ENCODE measurements around the gene MAGI3. TPM values are rescaled to one million over a fixed set of nuclear protein-coding genes. Genes with fewer than 3 reads are reported as not detected.

The MAGI3 gene
- total and polyA plus RNA-seq, 4 donors, result 3.0 to 28.8 (median 7.5) TPM

DNA sequence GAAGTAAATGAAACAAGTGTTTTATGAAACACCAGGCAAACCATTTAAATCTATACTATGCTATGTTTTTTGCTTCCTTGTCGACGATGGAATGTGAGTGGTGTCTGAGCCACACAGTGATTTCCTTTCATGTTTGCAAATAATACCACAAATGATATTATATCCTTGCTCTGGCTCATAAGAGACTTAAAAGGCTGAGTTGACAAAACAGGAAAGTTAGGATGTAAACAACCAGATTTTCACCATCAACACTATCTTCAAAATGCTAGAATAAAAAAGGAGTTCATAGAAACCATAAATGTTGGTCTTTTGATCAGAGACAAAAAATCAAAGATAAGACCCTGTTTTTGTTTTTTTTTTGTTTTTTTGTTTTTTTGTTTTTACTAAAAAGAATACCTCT lies 17.8 kb upstream of the MAGI3 start:
- Histone ChIP-seq H3K36me3 (ENCODE audit: control insufficient read depth in 4 of 4, insufficient read depth in 3 of 4, low read depth in 1 of 4, low read length in 3 of 4) (no peaks in the 10 kb centered on the region), H3K4me3 (ENCODE audit: low read depth in 1 of 3, low read length in 3 of 3) (no peak overlapping the region), H3K9ac (ENCODE audit: low read depth in 1 of 2, low read length in 2 of 2) (no peak overlapping the region), H3K27me3 (ENCODE audit: control insufficient read depth in 4 of 4, insufficient read depth in 4 of 4, low read length in 3 of 4) (no peaks in the 10 kb centered on the region), H3K9me3 (ENCODE audit: control insufficient read depth in 4 of 4, low read length in 3 of 4) (no peaks in the 10 kb centered on the region), H3K27ac (ENCODE audit: low read depth in 1 of 2, low read length in 2 of 2) (no peak overlapping the region), H3K4me1 (ENCODE audit: control insufficient read depth in 4 of 4, insufficient read depth in 4 of 4, low read length in 3 of 4) (no peaks in the 10 kb centered on the region)
- TF ChIP-seq HNF4G (IDR thresholded peaks at IDR 0.05) (no peak), EGR1 (IDR thresholded peaks at IDR 0.05; ENCODE audit: low read depth in 2 of 2) (no peak), NR2F2 (IDR thresholded peaks at IDR 0.05) (no peak), JUND (IDR thresholded peaks at IDR 0.05) (no peak), HNF4A (conservative IDR thresholded peaks at IDR 0.05) (no peak), SP1 (IDR thresholded peaks at IDR 0.05) (no peak), RAD21 (IDR thresholded peaks at IDR 0.05) (no peak), FOXA1 (IDR thresholded peaks at IDR 0.05) (no peak), FOXA2 (IDR thresholded peaks at IDR 0.05) (no peak), RXRA (IDR thresholded peaks at IDR 0.05) (no peak), YY1 (IDR thresholded peaks at IDR 0.05) (no peak), GABPA (IDR thresholded peaks at IDR 0.05 in 1 of 2, conservative IDR thresholded peaks at IDR 0.05 in 1 of 2) (no peak)
- TF ChIP-seq, protein P1, sequence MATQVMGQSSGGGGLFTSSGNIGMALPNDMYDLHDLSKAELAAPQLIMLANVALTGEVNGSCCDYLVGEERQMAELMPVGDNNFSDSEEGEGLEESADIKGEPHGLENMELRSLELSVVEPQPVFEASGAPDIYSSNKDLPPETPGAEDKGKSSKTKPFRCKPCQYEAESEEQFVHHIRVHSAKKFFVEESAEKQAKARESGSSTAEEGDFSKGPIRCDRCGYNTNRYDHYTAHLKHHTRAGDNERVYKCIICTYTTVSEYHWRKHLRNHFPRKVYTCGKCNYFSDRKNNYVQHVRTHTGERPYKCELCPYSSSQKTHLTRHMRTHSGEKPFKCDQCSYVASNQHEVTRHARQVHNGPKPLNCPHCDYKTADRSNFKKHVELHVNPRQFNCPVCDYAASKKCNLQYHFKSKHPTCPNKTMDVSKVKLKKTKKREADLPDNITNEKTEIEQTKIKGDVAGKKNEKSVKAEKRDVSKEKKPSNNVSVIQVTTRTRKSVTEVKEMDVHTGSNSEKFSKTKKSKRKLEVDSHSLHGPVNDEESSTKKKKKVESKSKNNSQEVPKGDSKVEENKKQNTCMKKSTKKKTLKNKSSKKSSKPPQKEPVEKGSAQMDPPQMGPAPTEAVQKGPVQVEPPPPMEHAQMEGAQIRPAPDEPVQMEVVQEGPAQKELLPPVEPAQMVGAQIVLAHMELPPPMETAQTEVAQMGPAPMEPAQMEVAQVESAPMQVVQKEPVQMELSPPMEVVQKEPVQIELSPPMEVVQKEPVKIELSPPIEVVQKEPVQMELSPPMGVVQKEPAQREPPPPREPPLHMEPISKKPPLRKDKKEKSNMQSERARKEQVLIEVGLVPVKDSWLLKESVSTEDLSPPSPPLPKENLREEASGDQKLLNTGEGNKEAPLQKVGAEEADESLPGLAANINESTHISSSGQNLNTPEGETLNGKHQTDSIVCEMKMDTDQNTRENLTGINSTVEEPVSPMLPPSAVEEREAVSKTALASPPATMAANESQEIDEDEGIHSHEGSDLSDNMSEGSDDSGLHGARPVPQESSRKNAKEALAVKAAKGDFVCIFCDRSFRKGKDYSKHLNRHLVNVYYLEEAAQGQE (IDR thresholded peaks at IDR 0.05), result no peak
- TF ChIP-seq, protein P2, sequence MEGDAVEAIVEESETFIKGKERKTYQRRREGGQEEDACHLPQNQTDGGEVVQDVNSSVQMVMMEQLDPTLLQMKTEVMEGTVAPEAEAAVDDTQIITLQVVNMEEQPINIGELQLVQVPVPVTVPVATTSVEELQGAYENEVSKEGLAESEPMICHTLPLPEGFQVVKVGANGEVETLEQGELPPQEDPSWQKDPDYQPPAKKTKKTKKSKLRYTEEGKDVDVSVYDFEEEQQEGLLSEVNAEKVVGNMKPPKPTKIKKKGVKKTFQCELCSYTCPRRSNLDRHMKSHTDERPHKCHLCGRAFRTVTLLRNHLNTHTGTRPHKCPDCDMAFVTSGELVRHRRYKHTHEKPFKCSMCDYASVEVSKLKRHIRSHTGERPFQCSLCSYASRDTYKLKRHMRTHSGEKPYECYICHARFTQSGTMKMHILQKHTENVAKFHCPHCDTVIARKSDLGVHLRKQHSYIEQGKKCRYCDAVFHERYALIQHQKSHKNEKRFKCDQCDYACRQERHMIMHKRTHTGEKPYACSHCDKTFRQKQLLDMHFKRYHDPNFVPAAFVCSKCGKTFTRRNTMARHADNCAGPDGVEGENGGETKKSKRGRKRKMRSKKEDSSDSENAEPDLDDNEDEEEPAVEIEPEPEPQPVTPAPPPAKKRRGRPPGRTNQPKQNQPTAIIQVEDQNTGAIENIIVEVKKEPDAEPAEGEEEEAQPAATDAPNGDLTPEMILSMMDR (IDR thresholded peaks at IDR 0.05; ENCODE audit: low read depth, low read length, missing input control), result no peak
- TF ChIP-seq, protein P3, sequence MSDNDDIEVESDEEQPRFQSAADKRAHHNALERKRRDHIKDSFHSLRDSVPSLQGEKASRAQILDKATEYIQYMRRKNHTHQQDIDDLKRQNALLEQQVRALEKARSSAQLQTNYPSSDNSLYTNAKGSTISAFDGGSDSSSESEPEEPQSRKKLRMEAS (IDR thresholded peaks at IDR 0.05), result no peak
- TF ChIP-seq, protein P4, sequence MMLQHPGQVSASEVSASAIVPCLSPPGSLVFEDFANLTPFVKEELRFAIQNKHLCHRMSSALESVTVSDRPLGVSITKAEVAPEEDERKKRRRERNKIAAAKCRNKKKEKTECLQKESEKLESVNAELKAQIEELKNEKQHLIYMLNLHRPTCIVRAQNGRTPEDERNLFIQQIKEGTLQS (IDR thresholded peaks at IDR 0.05), result no peak
- WGBS, result 81% methylated on average over 2 of the region's 2 CpGs
- DNase-seq (ENCODE audit: low spot score), result no peak

DNA sequence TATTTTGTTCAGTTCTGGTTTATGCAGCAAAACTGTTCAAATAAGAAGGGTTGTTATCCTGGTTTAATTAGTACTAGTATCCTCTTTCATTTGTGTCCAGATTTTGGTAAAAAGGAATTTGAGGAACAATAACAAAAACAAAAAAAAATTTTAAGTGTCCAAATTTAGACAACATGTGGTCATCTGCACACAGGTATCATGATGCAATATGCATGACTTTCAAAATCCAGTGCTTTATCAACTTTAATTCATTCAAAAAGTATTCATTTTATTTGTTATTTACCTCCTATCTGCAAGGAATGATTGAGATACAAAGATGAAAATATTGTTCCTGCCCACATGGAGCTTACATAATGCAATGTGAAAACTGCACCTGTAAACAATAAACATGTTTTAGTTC lies 16.7 kb upstream of the MAGI3 start:
- Histone ChIP-seq H3K27me3 (ENCODE audit: control insufficient read depth in 4 of 4, insufficient read depth in 4 of 4, low read length in 3 of 4) (no peaks in the 10 kb centered on the region), H3K4me1 (ENCODE audit: control insufficient read depth in 4 of 4, insufficient read depth in 4 of 4, low read length in 3 of 4) (no peaks in the 10 kb centered on the region), H3K27ac (ENCODE audit: low read depth in 1 of 2, low read length in 2 of 2) (no peak overlapping the region), H3K4me3 (ENCODE audit: low read depth in 1 of 3, low read length in 3 of 3) (no peak overlapping the region), H3K9ac (ENCODE audit: low read depth in 1 of 2, low read length in 2 of 2) (no peak overlapping the region), H3K36me3 (ENCODE audit: control insufficient read depth in 4 of 4, insufficient read depth in 3 of 4, low read depth in 1 of 4, low read length in 3 of 4) (no peaks in the 10 kb centered on the region), H3K9me3 (ENCODE audit: control insufficient read depth in 4 of 4, low read length in 3 of 4) (no peaks in the 10 kb centered on the region)
- TF ChIP-seq FOXA1 (IDR thresholded peaks at IDR 0.05) (no peak), RAD21 (IDR thresholded peaks at IDR 0.05) (no peak), SP1 (IDR thresholded peaks at IDR 0.05) (no peak), RXRA (IDR thresholded peaks at IDR 0.05) (no peak)
- TF ChIP-seq, protein P2 (IDR thresholded peaks at IDR 0.05; ENCODE audit: low read depth, low read length, missing input control), result no peak
- DNase-seq (ENCODE audit: low spot score), result no peak

Data from liver (tissue), 9 donors.